GM12878 (cell line): Measurements from ENCODE around the gene HSP90AB1. TPM values are rescaled to one million over a fixed set of nuclear protein-coding genes. Genes with fewer than 3 reads are reported as not detected.

Experiments
- ATAC-seq: fragments of 200-7000 bp; cut with Tn5 transposase; 3 replicates; pipeline ENCODE4 v1.9.1; 2020; ENCODE audit warnings: mild to moderate bottlenecking, moderate library complexity
- BruUV-seq: library from RNA; stranded (reverse); fragments of 400-500 nt; replicated peaks from 2 replicates; lab custom pipeline; 2021; lab: Mats Ljungman, UMichigan
- CTCF ChIA-PET: fragments of 300-600 bp; sonication (Branson Sonifier 250); formaldehyde crosslinking; extraction: SDS; loops from one replicate; lab custom pipeline; 2021; ENCODE audit warnings: inconsistent platforms; lab: Yijun Ruan, JAX
- POLR2A ChIA-PET: fragments of 350-600 bp; formaldehyde crosslinking; extraction: SDS; loops from one replicate; lab custom pipeline; 2021; ENCODE audit warnings: inconsistent platforms; lab: Charles Lee
- RAD21 ChIA-PET: fragments of 300-600 bp; sonication (Branson Sonifier 250); formaldehyde crosslinking; loops from one replicate; lab custom pipeline; 2023; ENCODE audit warnings: antibody characterized with exemption; ENCODE audit not compliant: unreplicated experiment; lab: Charles Lee
- SMC1A ChIA-PET: fragments of 300-600 bp; sonication (Branson Sonifier 250); formaldehyde crosslinking; loops from one replicate; lab custom pipeline; 2023; ENCODE audit not compliant: unreplicated experiment, uncharacterized antibody; lab: Charles Lee
- DNase-seq: peaks from one replicate; pipeline ENCODE4 v3.0.0-alpha.2; 2011; ENCODE audit warnings: low read depth, low spot score
- FAIRE-seq: peaks from 3 replicates; lab custom pipeline; 2011; peaks lifted over from hg19 to GRCh38; lab: Jason Lieb, UNC
- H2AFZ ChIP-seq: 2 replicates; pipeline ENCODE4 v1.6.0; 2011; ENCODE audit warnings: low read depth, low read length, control low read depth; ENCODE audit not compliant: control insufficient read depth
- H3K27ac ChIP-seq: 2 replicates; pipeline ENCODE4 v1.5.1; 2011; ENCODE audit warnings: control low read depth; ENCODE audit not compliant: control insufficient read depth, insufficient read depth
- H3K27me3 ChIP-seq, 2 experiments: replicated peaks in 1 of 2; 2 replicates each; pipeline versions ENCODE4 v1.6.0 to v1.6.1; 2011; ENCODE audit warnings: low read length in 1 of 2; ENCODE audit not compliant: control insufficient read depth in 2 of 2, insufficient read depth in 2 of 2
- H3K36me3 ChIP-seq, 2 experiments: 2 replicates each; pipeline ENCODE4 v1.5.1; 2011; ENCODE audit warnings: low read length in 1 of 2; ENCODE audit not compliant: control insufficient read depth in 2 of 2, insufficient read depth in 2 of 2
- H3K4me1 ChIP-seq: 2 replicates; pipeline ENCODE4 v1.6.1; 2011; ENCODE audit warnings: mild to moderate bottlenecking, low read length, moderate library complexity, mixed read lengths; ENCODE audit not compliant: control insufficient read depth, insufficient read depth
- H3K4me2 ChIP-seq: 2 replicates; pipeline ENCODE4 v1.6.0; 2011; ENCODE audit warnings: control low read depth; ENCODE audit not compliant: control insufficient read depth, insufficient read depth
- H3K4me3 ChIP-seq: fragments of 200-600 bp; sonication (generic); 2 replicates; pipeline ENCODE4 v1.5.1; 2016
- H3K79me2 ChIP-seq: 2 replicates; pipeline ENCODE4 v1.6.0; 2011; ENCODE audit warnings: low read length; ENCODE audit not compliant: control insufficient read depth, insufficient read depth
- H3K9ac ChIP-seq: 2 replicates; pipeline ENCODE4 v1.8.0; 2011; ENCODE audit warnings: low read length, control low read depth, mixed read lengths; ENCODE audit not compliant: control insufficient read depth, insufficient read depth
- H3K9me3 ChIP-seq: replicated peaks from 3 replicates; pipeline ENCODE4 v1.5.1; 2011; ENCODE audit warnings: mild to moderate bottlenecking, low read length; ENCODE audit not compliant: control insufficient read depth, insufficient read depth
- H4K20me1 ChIP-seq: 2 replicates; pipeline ENCODE4 v1.6.0; 2011; ENCODE audit not compliant: control insufficient read depth, insufficient read depth
- BCL3 ChIP-seq: IDR thresholded peaks from 2 replicates; pipeline ENCODE4 v1.6.1; 2011; ENCODE audit warnings: borderline replicate concordance, low read depth, mild to moderate bottlenecking, moderate library complexity, low read length; ENCODE audit not compliant: insufficient read depth, poor library complexity, severe bottlenecking
- NKRF ChIP-seq: fragments of 450-650 bp; conservative IDR thresholded peaks from 2 replicates; pipeline ENCODE4 v1.6.1; 2017; ENCODE audit warnings: mild to moderate bottlenecking, moderate library complexity
- NRF1 ChIP-seq: conservative IDR thresholded peaks from 2 replicates; pipeline ENCODE4 v1.6.1; 2011; ENCODE audit warnings: mild to moderate bottlenecking, low read depth, low read length, improper control_type of control experiment
- PAX8 ChIP-seq: fragments of 450-650 bp; IDR thresholded peaks from 2 replicates; pipeline ENCODE4 v1.6.1; 2017; ENCODE audit warnings: mild to moderate bottlenecking, moderate library complexity
- SREBF2 ChIP-seq: IDR thresholded peaks from 2 replicates; pipeline ENCODE4 v1.6.1; 2012; ENCODE audit warnings: mild to moderate bottlenecking, low read length
- STAT3 ChIP-seq: IDR thresholded peaks from 2 replicates; pipeline ENCODE4 v1.6.1; 2011; ENCODE audit warnings: low read depth, low read length, improper control_type of control experiment
- TCF7 ChIP-seq: IDR thresholded peaks from 2 replicates; pipeline ENCODE4 v1.6.1; 2014; ENCODE audit warnings: antibody characterized with exemption, borderline replicate concordance
- ZNF274 ChIP-seq: IDR thresholded peaks from one replicate; pipeline ENCODE4 v1.8.0; 2011; ENCODE audit not compliant: insufficient read length, insufficient read depth
- ZNF592 ChIP-seq: fragments of 450-650 bp; IDR thresholded peaks from 2 replicates; pipeline ENCODE4 v1.6.1; 2017; ENCODE audit warnings: mild to moderate bottlenecking, moderate library complexity
- ZSCAN29 ChIP-seq: fragments of 450-650 bp; IDR thresholded peaks from 2 replicates; pipeline ENCODE4 v1.6.1; 2017; ENCODE audit warnings: mild to moderate bottlenecking, moderate library complexity
- WGBS: methylation state at CpG from one replicate; pipeline ENCODE4 v1.1.6; 2016; ENCODE audit warnings: low lambda C conversion rate; ENCODE audit not compliant: insufficient replicate concordance, insufficient coverage; ENCODE audit errors: missing lambda C conversion rate; 5-methylcytosine and 5-hydroxymethylcytosine counted together
- in situ Hi-C: fragments of 300-500 bp; cut with MboI; formaldehyde crosslinking; loops from 9 replicates; pipeline ENCODE4 v1.14.3; 2018; ENCODE audit warnings: mixed read lengths
- intact Hi-C: fragments of 100-400 bp; cut with micrococcal nuclease; formaldehyde crosslinking; loops from one replicate; pipeline ENCODE4 v1.14.2; 2022; ENCODE audit not compliant: unreplicated experiment
- polyA plus RNA-seq, 11 experiments: library from polyadenylated mRNA; depleted of rRNA in 4 of 11; unstranded in 6 of 11; stranded (reverse) in 5 of 11; fragments of >200 nt; fragmentation: Nextera tagmentation in 4 of 11; fragmentation: Illumina TruSeq in 1 of 11; extraction: Ambion mirVana in 4 of 11; extraction: Trizol in 1 of 11; gene quantifications; 1 replicate in 1 of 11; 2 replicates in 10 of 11; pipeline versions ENCODE4 v1.2.1 to v1.2.3, GENCODE V29; 2011 to 2016; ENCODE audit warnings: inconsistent platforms in 2 of 11, missing spikeins in 2 of 11, low read depth in 1 of 11
- total RNA-seq, 4 experiments: library from RNA; depleted of rRNA in 3 of 4; stranded (reverse); fragments of >200 nt in 3 of 4; fragmentation: Illumina TruSeq in 1 of 4; extraction: Trizol in 1 of 4; gene quantifications; 2 replicates each; pipeline versions ENCODE4 v1.2.1 to v1.2.3, GENCODE V29; 2013 to 2021

Gene HSP90AB1
- total and polyA plus RNA-seq, 10 of the 15 experiments (the other 5 are each of a cell fraction or from before 2014, with no cell fraction given), result 988 to 1,682 (median 1,146) TPM

- TF ChIP-seq ZSCAN29, result no peak
- TF ChIP-seq TCF7, result no peak
Measured at GRCh38 chr6:44276667-44277640, 30.1 kb downstream of the HSP90AB1 start (continued).

- ChIA-PET SMC1A (interaction anchor here (0.6 to 1.4 kb wide), 2 partner anchors 11 to 160 kb away, joined by 3 to 4 read pairs; no protein-coding TSS in a partner anchor), POLR2A (no interaction called here), RAD21 (no interaction called here), CTCF (interaction anchor here (1.2 to 1.6 kb wide), 2 partner anchors 28 to 32 kb away, joined by 5 to 7 read pairs; no protein-coding TSS in a partner anchor)
- Histone ChIP-seq H3K27ac (no peak overlapping the region), H3K4me1 (no peaks in the 10 kb centered on the region), H3K4me3 (no peak overlapping the region), H3K36me3 (no peaks in the 10 kb centered on the region; a peak in 1 of 4 replicates), H3K9ac (no peak overlapping the region), H3K9me3 (no peaks in the 10 kb centered on the region), H4K20me1 (no peaks in the 10 kb centered on the region), H3K4me2 (no peak overlapping the region), H3K27me3 (peaks cover 0 to 6% of the 10 kb centered on the region in 2 experiments; a peak in 3 of 4 replicates), H3K79me2 (no peaks in the 10 kb centered on the region), H2AFZ (no peak overlapping the region)
- TF ChIP-seq NRF1 (no peak), ZNF274 (no peak), STAT3 (no peak), ZNF592 (no peak), BCL3 (no peak), PAX8 (no peak), SREBF2 (no peak), NKRF (no peak)
- FAIRE-seq (no peak), DNase-seq (no peak), ATAC-seq (no peak)
- no TSS peak for BruUV-seq
- 13% methylated on average over 7 of the region's 7 CpGs for WGBS
- intact Hi-C loops (no loop called here), in situ Hi-C loops (no loop called here)
Measured at GRCh38 chr6:44277763-44278162, 30.9 kb downstream of the HSP90AB1 start.
